HCT116 (cell line): ENCODE measurements around the gene TMEM130. TPM values are rescaled to one million over a fixed set of nuclear protein-coding genes. Genes with fewer than 3 reads are reported as not detected.

Source experiments
- ATAC-seq: fragments of 200-7000 bp; cut with Tn5 transposase; 2 replicates; pipeline ENCODE4 v1.9.1; 2020; ENCODE audit warnings: mild to moderate bottlenecking, moderate library complexity
- BruUV-seq: library from RNA; stranded (reverse); fragments of 400-500 nt; replicated peaks from 2 replicates; lab custom pipeline; 2021; lab: Mats Ljungman, UMichigan
- CTCF ChIA-PET: fragments of 300-600 bp; sonication (Branson Sonifier 250); formaldehyde crosslinking; loops from one replicate; lab custom pipeline; 2021; ENCODE audit warnings: antibody characterized with exemption; lab: Charles Lee
- POLR2A ChIA-PET: fragments of 300-600, 350-600 bp; sonication (Branson Sonifier 250); formaldehyde crosslinking; loops from one replicate; lab custom pipeline; 2021; ENCODE audit warnings: antibody characterized with exemption; lab: Charles Lee
- RAD21 ChIA-PET, 2 experiments: fragments of 300-600 bp; sonication (Branson Sonifier 250); formaldehyde crosslinking; loops; one replicate each; lab custom pipeline; 2023; ENCODE audit warnings: low total read pairs in 2 of 2; ENCODE audit not compliant: uncharacterized antibody in 2 of 2, unreplicated experiment in 2 of 2, low non-redundant PET in 1 of 2; lab: Charles Lee
- DNase-seq: peaks from one replicate; pipeline ENCODE4 v3.0.0-alpha.2; 2010; ENCODE audit warnings: low read depth, low spot score
- H2AFZ ChIP-seq: fragments of 200-600 bp; shearing (Covaris generic), sonication (generic); 2 replicates; pipeline ENCODE4 v1.6.1; 2017; ENCODE audit warnings: low read depth, mixed run types, mixed read lengths, antibody characterized with exemption, low read length; ENCODE audit not compliant: poor library complexity, severe bottlenecking
- H3K27ac ChIP-seq: 2 replicates; pipeline ENCODE4 v1.5.1; 2012; ENCODE audit warnings: low read depth, low read length
- H3K27me3 ChIP-seq: fragments of 200-600 bp; sonication (generic); 2 replicates; pipeline ENCODE4 v1.6.1; 2016; ENCODE audit warnings: mixed run types, low read length, mixed read lengths; ENCODE audit not compliant: insufficient read depth
- H3K36me3 ChIP-seq, 2 experiments: fragments of 200-500 bp in 1 of 2; fragments of 200-600 bp in 1 of 2; sonication (Bioruptor generic) in 1 of 2; sonication (generic) in 1 of 2; 2 replicates each; pipeline versions ENCODE4 v1.5.1 to v1.6.1; 2014 to 2016; ENCODE audit warnings: low read length in 2 of 2, inconsistent platforms in 1 of 2, mixed read lengths in 1 of 2, mixed run types in 1 of 2; ENCODE audit not compliant: insufficient read depth in 2 of 2, control insufficient read depth in 1 of 2
- H3K4me1 ChIP-seq, 2 experiments: fragments of 200-600 bp in 1 of 2; sonication (generic) in 1 of 2; 2 replicates each; pipeline versions ENCODE4 v1.5.1 to v1.6.1; 2012 to 2017; ENCODE audit warnings: low read length in 2 of 2, inconsistent platforms in 1 of 2, mild to moderate bottlenecking in 1 of 2, mixed read lengths in 1 of 2, mixed run types in 1 of 2, moderate library complexity in 1 of 2; ENCODE audit not compliant: insufficient read depth in 2 of 2, control insufficient read depth in 1 of 2
- H3K4me2 ChIP-seq: fragments of 200-600 bp; sonication (generic); 2 replicates; pipeline ENCODE4 v1.6.1; 2017; ENCODE audit warnings: mixed run types, low read length, mixed read lengths
- H3K4me3 ChIP-seq, 2 experiments: fragments of 200-600 bp in 1 of 2; sonication (generic) in 1 of 2; replicated peaks in 1 of 2; 2 replicates each; pipeline ENCODE4 v1.5.1; 2011 to 2016; ENCODE audit warnings: low read length in 2 of 2, control low read depth in 1 of 2, low read depth in 1 of 2, mild to moderate bottlenecking in 1 of 2, mixed read lengths in 1 of 2, mixed run types in 1 of 2
- H3K79me2 ChIP-seq: fragments of 200-600 bp; sonication (generic); 2 replicates; pipeline ENCODE4 v1.6.1; 2017; ENCODE audit warnings: mild to moderate bottlenecking, mixed run types, low read length, moderate library complexity, mixed read lengths; ENCODE audit not compliant: insufficient read depth
- H3K9ac ChIP-seq: fragments of 200-600 bp; sonication (generic); 2 replicates; pipeline ENCODE4 v1.6.1; 2016; ENCODE audit warnings: low read length, mixed read lengths
- H3K9me2 ChIP-seq: fragments of 200-600 bp; sonication (generic), shearing (Covaris generic); 2 replicates; pipeline ENCODE4 v1.6.1; 2017; ENCODE audit warnings: mixed run types, mild to moderate bottlenecking, moderate library complexity; ENCODE audit not compliant: insufficient read depth
- H3K9me3 ChIP-seq, 2 experiments: fragments of 200-500 bp in 1 of 2; fragments of 200-600 bp in 1 of 2; sonication (Bioruptor generic) in 1 of 2; sonication (generic) in 1 of 2; 2 replicates each; pipeline ENCODE4 v1.6.1; 2014 to 2017; ENCODE audit warnings: low read length in 2 of 2, mixed read lengths in 2 of 2, inconsistent platforms in 1 of 2, low read depth in 1 of 2, mild to moderate bottlenecking in 1 of 2, mixed run types in 1 of 2, moderate library complexity in 1 of 2; ENCODE audit not compliant: control insufficient read depth in 1 of 2, insufficient read depth in 1 of 2
- H4K20me1 ChIP-seq: fragments of 200-600 bp; sonication (generic), shearing (Covaris generic); 2 replicates; pipeline ENCODE4 v1.6.1; 2017; ENCODE audit warnings: mixed run types, mild to moderate bottlenecking, moderate library complexity; ENCODE audit not compliant: insufficient read depth
- SP1 ChIP-seq: IDR thresholded peaks from 2 replicates; pipeline ENCODE4 v1.6.1; 2012; ENCODE audit warnings: low read depth
- TCF7L2 ChIP-seq: IDR thresholded peaks from 2 replicates; pipeline ENCODE4 v1.7.0; 2011; ENCODE audit warnings: borderline replicate concordance, inconsistent platforms; ENCODE audit not compliant: insufficient read depth, insufficient read length; ENCODE audit errors: extremely low read depth
- ZFX ChIP-seq: fragments of 450-650 bp; IDR thresholded peaks from 2 replicates; pipeline ENCODE4 v1.6.1; 2017
- intact Hi-C: fragments of 100-400 bp; cut with micrococcal nuclease; formaldehyde crosslinking; loops from 2 replicates; pipeline ENCODE4 v1.10.0; 2022
- total RNA-seq: library from RNA; stranded (reverse); gene quantifications from one replicate; pipeline ENCODE4 v1.2.1, GENCODE V29; 2021; ENCODE audit not compliant: unreplicated experiment
- TF ChIP-seq, protein P1 (sequence below), 3 experiments: fragments of 200-600 bp in 1 of 3; sonication (generic) in 1 of 3; IDR thresholded peaks in 2 of 3; conservative IDR thresholded peaks in 1 of 3; 2 replicates each; pipeline ENCODE4 v1.5.1; 2012 to 2017; ENCODE audit warnings: low read depth in 2 of 3, low read length in 2 of 3, antibody characterized with exemption in 1 of 3, borderline replicate concordance in 1 of 3, control low read depth in 1 of 3, mild to moderate bottlenecking in 1 of 3, mixed read lengths in 1 of 3, mixed run types in 1 of 3, moderate library complexity in 1 of 3; ENCODE audit not compliant: insufficient read depth in 1 of 3

Gene TMEM130
- total RNA-seq, 1 experiment from 2014 or later, result not detected

DNA sequence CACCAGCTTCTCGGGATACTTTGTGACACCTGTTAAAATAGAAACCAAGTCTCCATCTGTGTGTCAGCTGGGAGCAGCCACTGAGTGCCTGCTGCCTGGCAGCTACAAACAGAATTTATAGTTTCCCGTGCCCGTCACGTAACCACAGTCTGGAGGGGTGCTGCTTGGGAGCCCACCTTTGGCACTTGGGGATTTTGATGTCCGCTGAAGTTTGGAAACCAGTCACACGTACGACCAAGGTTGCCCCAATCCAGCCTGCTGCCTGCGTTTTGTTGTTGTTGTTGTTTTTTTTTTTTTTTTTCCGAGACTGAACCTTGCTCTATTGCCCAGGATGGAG, 10.1 kb upstream of the TMEM130 start:
- RAD21 ChIA-PET, result no interaction called here
- Histone ChIP-seq H2AFZ (no peak overlapping the region), H3K9me2 (no peaks in the 10 kb centered on the region), H3K79me2 (peaks cover 55% of the 10 kb centered on the region), H3K4me1 (peaks cover 7 to 29% of the 10 kb centered on the region in 2 experiments), H3K27ac (peak overlapping the region; percentile 99), H3K9me3 (no peaks in the 10 kb centered on the region), H3K9ac (peak overlapping the region; percentile 16; the same call in 1 of the 2 replicates), H3K4me2 (peak overlapping the region; percentile 78), H4K20me1 (0 out of 2 replicates have a peak, but pooled peaks cover 4% of the 10 kb centered on the region), H3K36me3 (peaks cover 31 to 39% of the 10 kb centered on the region in 2 experiments), H3K27me3 (no peaks in the 10 kb centered on the region), H3K4me3 (peak overlapping the region; percentile 98)
- ATAC-seq (no peak), DNase-seq (no peak)
- TSS peak; percentile 43 for BruUV-seq
- intact Hi-C loops, result no loop called here
- CTCF ChIA-PET, result interaction anchor here (0.5 to 1.5 kb wide), 10 partner anchors 9 to 462 kb away, joined by 3 to 6 read pairs (median 3); no protein-coding TSS in a partner anchor
- TF ChIP-seq, protein P1, sequence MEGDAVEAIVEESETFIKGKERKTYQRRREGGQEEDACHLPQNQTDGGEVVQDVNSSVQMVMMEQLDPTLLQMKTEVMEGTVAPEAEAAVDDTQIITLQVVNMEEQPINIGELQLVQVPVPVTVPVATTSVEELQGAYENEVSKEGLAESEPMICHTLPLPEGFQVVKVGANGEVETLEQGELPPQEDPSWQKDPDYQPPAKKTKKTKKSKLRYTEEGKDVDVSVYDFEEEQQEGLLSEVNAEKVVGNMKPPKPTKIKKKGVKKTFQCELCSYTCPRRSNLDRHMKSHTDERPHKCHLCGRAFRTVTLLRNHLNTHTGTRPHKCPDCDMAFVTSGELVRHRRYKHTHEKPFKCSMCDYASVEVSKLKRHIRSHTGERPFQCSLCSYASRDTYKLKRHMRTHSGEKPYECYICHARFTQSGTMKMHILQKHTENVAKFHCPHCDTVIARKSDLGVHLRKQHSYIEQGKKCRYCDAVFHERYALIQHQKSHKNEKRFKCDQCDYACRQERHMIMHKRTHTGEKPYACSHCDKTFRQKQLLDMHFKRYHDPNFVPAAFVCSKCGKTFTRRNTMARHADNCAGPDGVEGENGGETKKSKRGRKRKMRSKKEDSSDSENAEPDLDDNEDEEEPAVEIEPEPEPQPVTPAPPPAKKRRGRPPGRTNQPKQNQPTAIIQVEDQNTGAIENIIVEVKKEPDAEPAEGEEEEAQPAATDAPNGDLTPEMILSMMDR (IDR thresholded peaks at IDR 0.05 in 2 of 3, conservative IDR thresholded peaks at IDR 0.05 in 1 of 3; ENCODE audit: borderline replicate concordance in 1 of 3, insufficient read depth in 1 of 3, low read depth in 2 of 3, low read length in 2 of 3), result 0 out of 6 replicates have a peak, but pooled peaks of 1 of the 3 experiments have one; percentile 2
- TF ChIP-seq SP1 (no peak), ZFX (no peak), TCF7L2 (no peak)
- POLR2A ChIA-PET, result interaction anchor here (0.6 to 0.7 kb wide), 2 partner anchors 460 to 1571 kb away, joined by 3 read pairs; no protein-coding TSS in a partner anchor
